T-helper 1 cell treated with Interleukin-12 subunit alpha and Interleukin-12 subunit beta and Interleukin-4 antibody, amounts not matched to agents 30 ng/mL and 1 ng/mL, for 36 hours (primary cell): ENCODE measurements around the gene LRP1B. TPM values are rescaled to one million over a fixed set of nuclear protein-coding genes. Genes with fewer than 3 reads are reported as not detected.
"Not testable (repeated sequence)": the region's sequence is repeated elsewhere in the genome, so short reads cannot be mapped to it uniquely, and the experiment has no call there.

Source experiments
- intact Hi-C: fragments of 100-400 bp; cut with micrococcal nuclease; formaldehyde crosslinking; loops from one replicate; pipeline ENCODE4 v1.15.1; 2024
- total RNA-seq: library from RNA; stranded (reverse); gene quantifications from 2 replicates; pipeline ENCODE4 v1.2.3, GENCODE V29; 2022

Gene LRP1B
- total RNA-seq, 1 donor from 2014 or later, result not detected

DNA sequence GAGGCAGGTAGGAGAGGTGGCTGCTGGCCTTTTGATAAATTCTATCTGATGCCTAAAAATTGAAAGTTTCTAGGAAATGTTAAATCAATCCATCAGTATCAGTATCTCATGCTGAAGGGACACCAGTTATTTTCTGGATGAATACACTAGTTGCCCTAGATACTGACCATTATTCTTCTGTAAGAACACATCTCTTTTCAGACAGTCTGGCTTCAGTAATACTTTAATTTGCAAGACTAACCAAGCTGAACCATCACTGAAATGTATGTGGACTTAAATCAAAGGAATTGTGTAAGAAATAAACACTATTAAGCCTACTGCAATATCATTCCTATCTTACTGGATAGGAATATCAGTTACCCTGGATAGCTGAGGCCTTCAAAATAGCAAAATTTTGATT, 1546.3 kb downstream of the LRP1B start:
- intact Hi-C loops, result no loop called here

DNA sequence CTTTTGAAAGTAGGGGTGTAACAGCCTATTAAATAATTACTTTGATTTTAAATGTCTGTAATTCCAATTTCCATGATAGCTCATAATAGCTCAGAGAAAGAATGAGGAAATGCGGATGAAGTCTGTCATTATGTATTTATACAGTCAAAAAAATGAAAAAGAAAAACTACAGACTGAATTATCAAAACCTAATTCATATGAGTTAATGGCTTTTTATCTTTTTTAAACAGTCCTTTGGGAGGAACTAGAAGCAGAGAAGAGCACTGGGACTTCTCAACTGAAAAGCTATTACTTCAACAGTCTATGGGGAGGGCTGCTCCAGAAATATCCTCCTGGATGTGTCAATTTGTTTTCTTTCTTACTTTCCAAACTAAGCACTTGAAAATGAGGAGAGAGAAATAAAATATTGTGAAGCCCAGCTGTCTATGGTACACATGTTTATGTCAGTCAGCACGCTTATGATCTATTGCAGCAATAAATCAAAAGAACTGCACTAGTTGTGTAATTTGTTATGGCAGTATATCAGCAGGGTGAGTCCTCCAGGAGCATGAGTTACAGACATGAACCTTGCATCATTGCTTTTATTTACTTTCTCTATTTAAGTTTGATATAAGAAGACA, 1550.2 kb downstream of the LRP1B start:
- intact Hi-C loops, result no loop called here

DNA sequence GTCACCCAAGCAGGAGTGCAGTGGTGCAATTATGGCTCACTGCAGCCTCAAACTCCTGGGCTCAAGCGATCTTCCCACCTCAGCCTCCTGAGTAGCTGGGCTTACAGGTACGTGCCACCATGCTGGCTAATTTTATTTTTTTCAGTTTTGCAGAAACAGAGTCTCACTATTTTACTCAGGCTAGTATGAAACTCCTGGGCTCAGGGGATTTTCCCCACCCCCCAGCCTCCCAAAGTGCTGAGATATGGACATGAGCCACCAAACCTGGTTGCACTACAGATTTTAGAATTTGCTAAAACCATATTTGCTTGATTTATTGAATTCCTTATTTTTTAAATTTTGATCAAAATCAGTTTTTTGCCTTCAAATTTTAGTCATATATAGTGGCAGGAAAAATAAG, 1553.4 kb downstream of the LRP1B start:
- intact Hi-C loops, result no loop called here

DNA sequence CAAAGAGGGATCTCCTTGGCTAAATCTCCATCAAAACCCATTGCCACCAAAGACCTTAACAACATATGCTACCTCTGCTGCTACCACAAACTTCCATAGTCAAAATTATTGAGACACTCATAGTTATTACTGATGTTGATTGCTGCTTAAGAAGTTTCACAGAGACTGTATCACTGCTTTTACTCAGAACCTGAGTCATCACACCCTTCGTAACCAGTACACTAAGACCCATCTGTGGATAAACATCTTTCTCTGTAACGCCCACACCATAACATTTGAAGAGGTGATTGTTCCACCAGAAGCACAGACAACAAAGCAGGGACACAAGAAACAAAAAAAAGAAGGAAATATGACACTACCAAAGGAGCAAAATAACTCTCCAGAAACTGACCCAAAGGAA, 1563.1 kb downstream of the LRP1B start:
- intact Hi-C loops, result no loop called here

DNA sequence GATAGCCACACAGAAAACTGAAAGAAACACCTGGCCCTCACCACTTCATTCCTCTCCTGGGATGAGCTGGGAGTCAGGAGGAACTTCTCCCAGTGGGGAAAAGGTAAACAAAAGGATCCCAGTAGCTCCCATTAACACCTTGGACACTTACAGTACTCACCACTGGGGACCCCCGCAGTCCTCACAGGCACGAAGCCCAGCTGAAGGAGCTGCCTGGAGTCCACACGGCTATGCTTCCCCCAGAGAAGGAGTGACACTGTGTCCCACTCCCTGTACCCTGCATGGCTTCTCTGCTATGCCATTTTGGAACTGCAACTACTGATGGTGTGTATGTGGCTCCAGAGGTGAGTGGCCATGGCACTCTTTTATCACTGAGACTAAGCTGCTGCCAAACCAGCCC, 1565.1 kb downstream of the LRP1B start:
- intact Hi-C loops, result no loop called here

DNA sequence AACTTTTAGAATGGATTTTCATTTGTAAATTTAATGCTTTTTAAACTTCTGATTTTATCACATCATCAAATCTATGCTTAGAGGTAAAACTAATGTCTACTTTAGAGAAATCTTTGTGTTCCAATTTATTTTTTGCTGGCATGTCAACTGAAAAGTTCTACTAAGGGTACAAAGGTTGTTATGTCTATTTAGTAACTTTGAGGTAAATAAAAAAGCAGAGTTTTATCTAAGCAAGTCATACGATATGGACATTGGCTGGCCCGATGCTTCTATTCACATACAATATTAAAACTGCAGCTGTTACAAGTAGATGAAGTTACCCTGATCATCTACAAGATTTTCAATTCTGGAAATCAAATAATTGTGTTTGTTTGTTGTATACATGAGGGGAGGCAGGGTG, 1575.1 kb downstream of the LRP1B start:
- intact Hi-C loops, result no loop called here

DNA sequence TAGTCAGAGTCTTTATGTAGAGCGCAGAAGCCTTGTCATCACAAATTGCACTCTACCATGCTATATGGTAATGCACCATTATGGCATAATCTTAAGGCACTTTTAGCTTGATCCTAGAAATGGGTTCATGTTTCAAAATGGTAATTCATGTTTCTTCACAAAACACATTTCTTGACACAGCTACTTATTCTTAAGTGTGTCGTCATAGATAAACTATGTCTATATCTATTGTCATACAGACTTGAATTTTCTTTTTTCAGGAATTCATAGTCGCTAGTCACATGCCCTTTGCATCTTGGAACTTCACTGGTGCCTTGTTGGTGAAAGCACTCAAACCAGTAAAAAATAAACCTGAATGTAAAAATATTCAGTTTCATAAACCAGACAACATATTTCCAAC, 1578.2 kb downstream of the LRP1B start:
- intact Hi-C loops, result no loop called here

DNA sequence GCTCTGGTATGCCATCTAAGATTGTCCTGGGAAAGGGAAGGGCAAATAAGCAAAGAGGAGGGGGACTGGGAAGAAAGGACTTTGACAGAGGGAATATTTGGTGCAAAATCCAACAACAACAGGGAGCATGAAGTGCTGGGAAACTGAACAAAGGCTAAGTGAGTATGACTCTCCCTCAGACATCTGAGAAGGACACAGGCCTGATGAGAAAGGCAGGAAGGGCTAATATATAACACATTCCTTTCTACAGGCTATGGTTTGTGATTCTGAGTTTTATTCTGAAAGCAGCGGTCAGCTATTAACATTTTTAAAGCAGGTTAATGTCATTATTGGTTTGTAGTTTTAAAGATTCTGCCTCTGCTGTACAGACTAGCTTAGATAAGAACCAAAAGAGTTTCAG, 1579.5 kb downstream of the LRP1B start:
- intact Hi-C loops, result no loop called here

DNA sequence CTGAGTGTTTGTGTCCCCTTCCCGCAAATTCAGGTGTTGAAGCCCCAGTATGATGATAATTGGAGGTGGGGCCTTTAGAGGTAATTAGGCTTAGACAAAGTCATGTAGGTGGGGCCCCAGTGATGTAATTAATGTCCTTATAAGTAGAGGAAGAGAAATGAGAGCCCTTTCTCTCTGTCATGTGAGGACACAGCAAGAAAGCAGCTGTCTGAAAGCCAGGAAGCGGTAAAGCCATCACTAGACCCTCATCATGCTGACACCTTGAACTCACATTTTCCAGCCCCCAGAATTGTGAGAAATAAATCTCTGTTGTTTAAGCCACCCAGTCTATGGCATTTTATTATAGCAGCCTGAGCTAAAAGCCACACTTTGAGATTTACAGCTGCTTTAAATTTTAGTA, 1580.0 kb downstream of the LRP1B start:
- intact Hi-C loops, result no loop called here

DNA sequence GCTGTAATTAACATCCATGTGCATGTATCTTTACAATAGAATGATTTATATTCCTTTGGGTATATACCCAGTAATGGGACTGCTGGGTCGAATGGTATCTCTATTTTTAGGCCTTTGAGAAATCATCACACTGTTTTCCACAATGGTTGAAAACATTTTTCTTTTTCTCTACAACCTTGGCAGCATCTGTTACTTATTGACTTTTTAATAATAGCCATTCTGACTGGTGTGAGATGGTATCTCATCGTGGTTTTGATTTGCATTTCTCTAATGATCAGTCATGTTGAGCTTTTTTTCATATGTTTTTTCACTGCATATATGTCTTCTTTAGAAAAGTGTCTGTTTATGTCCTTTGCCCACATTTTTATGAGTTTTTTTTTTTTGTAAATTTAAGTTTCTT, 1586.0 kb downstream of the LRP1B start:
- intact Hi-C loops, result not testable (repeated sequence)

DNA sequence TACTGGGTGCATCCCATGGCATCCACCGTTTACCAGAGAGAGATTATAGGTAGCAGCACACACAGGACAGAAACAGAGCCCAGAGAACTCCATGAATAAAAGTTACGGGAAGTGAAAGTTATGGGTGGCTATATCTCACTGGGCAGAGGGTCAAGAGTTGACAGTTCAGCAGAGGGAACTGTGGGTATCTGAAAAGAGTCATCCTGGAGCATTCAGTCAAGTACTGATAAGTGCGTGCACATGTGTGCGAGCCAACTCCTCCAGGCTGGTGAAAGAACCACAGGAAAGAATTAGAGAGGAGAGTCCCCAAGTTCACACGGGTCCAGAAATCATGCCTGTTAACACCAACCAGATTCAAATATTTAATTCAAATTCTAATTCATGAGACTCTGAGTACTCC, 1588.2 kb downstream of the LRP1B start:
- intact Hi-C loops, result no loop called here

DNA sequence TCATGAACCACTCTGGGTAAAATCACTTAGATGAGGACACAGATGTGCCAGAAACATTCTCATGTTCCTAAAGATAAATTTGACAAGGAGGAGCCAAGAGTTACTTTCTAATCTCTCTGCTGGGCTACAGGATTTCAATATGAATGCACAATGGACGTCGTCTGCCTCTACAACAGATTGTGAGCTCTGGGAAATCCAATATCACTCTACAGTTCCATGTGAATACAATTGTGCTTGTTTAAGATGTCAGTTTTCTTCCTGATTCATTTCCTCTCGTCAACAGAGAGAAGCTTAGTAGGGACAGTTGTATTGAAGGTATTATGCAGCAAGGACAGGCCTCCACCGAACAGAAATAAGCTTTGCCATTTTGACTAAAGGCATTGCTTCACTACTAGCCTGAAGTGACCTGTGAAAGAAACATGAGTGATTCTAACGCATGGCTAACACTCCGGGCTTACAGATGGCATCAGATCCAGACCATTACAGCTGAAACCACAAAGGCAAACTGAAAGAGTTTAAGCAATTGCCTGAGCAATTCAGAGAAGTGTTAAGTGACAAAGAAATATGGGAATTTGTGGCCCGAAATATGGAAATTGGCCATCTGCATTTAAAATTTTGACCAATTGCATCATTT, 1591.5 kb downstream of the LRP1B start:
- intact Hi-C loops, result no loop called here

DNA sequence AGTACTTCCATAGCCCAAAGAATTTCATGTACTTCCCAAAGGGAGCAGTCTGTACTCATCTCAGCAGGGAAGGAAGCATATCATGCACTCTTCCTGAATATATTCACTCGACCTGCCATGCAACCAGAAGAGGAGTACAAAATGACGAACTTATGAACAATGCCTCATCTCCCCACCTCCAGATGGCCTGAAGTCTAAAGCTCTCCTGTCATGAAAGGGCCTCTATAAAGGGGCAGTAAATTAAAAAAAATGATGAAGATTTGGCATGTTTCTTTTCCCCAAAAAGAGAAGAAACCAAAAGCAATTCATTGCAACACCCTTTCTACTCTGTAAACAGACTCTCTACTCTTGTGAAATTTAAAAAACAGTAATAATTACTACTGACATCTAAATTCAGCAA, 1601.1 kb downstream of the LRP1B start:
- intact Hi-C loops, result no loop called here

DNA sequence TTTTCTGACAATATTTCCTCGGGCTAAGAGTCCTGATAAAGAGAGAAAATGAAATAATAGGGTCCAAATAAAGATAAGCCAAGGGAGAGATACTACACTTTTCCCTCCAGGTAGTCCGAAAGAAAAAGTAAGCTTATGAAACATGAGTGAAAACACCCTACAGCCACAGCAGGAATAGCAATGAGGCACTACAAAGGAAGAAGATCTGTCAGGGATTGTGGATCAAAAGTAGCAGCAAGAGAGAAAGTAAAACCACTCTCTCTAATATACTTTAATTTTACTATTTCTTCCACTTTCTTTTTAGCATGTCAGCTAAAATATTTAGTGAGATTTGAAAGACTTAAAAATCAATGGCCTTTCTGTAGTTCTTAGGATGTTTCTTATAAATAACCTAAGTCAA, 1601.8 kb downstream of the LRP1B start:
- intact Hi-C loops, result no loop called here

DNA sequence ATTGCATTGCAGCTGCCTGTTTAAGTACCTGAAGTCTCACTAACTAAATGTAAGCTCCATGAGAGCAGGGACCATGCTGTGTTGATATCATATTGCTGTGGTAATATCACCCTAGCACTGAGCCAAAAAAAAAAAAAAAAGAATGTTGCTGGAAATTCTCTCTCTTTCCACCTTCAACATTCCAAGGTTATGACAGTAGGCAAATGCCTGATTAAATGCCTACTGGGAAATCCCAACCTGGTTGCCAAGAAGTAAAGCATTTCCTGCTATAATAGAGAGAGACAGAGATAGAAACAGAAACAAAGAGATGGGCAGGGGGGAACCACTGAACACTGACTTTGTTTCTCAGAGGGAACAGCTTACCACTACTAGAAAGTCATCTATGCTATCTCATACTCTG, 1604.2 kb downstream of the LRP1B start:
- intact Hi-C loops, result no loop called here

DNA sequence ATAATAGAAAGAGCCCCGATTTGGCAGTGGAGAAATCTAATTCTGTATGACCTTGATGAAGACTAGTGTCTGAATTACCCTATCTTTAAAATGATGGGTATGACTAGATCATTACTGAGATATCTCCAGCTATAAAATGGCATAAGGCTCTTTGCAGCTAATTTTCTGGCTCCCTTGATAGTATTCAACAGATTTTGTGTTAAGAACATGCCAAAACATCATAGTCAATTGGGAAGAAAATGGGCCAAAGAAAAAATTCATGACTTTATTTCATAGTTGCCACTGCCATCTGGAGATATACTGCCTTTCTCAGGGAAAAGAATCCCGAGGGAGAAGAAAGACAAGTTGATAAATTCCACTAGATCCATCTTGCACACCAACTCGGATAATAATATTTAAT, 1618.7 kb downstream of the LRP1B start:
- intact Hi-C loops, result no loop called here

DNA sequence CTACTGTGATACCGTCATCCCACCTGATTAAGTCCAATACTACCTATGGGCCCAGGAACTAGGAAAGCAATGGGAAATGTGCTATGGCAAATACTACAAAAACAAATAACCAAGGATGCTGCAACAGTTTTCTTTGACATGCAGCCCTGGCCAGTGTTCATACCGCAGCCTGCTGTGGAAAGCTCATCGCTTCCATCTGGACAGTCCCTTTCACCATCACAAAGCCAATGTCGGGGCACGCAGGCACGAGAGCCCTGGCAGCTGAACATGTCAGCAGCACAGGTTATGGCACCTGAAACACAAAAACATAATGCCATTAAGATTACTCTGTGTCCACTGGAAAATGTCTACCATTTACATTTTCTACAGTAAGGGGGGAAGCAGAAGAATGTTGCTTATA, 1621.1 kb downstream of the LRP1B start:
- intact Hi-C loops, result no loop called here

DNA sequence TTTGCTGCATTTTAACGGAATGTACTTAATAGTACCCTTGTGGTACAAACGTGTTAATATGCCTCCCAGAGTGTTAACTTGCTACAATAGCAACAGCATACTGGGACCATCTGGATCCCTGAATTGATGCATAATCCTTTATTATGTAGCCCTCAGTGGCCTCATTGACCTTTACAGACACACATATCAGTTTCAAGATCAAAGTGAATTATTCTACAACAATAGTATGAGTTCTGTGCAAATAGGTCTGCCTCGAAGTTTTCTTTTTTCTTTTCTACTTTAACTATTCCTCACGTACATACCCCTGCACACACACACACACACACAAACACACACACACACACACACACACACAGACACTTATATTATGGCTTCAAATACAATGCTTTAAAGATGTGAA, 1622.1 kb downstream of the LRP1B start:
- intact Hi-C loops, result no loop called here

DNA sequence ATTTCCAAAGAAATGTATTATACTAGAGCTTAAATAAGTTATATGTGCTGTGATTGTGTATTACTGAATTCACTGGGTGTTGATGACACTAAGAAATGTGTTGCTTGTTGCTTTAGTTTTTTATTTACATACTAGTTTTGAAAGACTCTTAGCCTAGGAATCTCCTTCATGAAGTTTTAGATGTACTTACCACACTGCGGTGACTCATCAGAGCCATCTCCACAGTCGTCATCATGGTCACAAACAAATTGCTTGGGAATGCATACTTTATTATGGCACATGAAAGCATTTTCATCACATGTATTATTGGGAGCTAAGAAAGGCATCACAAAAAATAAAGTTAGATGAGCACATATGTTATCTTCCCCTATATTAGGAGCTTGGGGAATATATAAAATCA, 1624.2 kb downstream of the LRP1B start:
- intact Hi-C loops, result no loop called here

DNA sequence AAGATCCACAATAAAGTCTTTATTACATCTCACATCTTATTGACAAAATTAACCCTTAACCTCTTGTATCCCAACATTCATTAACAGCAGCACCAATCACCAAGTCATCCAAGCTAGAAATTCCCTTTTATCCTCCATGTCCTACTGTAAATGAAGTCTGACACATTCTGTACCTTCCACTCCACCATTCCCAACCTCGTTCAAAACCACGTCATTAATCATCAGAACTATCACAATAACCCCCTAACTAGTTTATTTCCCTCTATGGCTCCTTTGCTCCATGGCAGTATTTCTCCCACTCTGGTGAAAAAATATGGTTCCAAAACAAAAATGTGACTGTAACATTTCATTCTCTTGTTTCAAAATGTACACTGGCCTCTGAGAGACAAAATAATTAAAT, 1626.2 kb downstream of the LRP1B start:
- intact Hi-C loops, result no loop called here

DNA sequence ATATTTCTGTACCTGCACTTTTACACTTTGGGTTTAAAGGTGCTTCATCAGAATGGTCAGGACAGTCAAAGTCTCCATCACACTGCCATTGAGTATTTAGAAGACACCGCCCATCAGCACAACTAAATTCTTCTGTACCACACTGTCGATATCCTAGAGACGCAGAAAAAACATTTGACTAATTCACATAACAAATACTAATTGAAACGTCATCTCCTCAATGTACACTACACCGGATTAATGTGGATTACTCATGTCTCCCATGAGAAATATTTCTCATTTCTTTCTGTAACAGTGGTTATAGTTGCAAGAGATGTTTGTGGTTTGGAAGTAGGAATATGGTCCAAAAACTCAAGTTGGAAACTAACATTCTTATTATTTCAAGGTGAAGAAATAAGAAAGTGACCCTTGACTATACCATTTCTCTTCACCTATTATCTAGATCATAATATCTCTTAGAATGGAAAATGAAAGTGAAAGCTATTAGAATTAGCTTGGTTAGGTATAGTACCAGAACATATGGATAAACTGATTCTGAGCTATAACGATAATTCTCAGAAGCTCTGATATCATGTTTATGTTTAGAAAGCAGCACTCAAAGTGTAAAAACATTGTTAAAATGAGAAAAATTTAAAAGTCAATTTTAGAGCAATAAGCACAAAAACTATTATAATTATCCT, 1627.7 kb downstream of the LRP1B start:
- intact Hi-C loops, result no loop called here

DNA sequence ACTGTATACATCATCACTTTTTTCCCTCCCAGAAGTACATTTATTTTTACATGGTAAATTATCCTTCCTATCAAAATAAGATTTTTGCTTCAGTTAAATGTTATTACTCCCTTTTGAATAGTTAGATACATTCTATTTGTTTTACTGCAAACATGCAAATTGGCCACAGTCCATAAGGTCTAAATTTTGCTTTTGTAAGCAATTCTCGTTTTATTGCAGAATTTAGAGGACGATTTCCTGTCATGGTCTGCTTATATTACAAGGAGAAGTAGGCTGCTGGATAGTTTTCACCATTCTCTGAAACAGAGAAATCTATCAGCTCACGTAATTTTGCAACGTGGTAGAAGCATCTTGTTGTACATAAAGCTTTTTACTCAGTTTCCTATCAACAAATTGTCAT, 1632.5 kb downstream of the LRP1B start:
- intact Hi-C loops, result no loop called here

DNA sequence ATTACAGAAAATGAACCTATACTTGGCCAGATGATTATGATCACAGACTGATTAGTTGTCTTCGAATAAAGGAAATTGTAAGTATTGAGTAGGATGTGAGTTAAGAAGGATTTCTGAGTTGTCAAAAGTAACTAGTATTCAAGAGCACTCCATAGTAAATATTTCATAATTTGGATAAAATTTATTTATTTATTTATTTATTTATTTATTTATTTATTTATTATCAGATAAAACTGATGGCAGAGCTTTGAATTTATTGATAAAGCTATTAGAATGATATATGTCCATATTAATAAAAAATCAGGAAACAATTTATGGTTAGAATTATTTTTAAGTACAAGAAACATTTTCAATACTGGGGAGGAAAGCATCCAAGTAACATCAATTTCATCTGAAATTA, 1634.1 kb downstream of the LRP1B start:
- intact Hi-C loops, result no loop called here
